ENCODE measurements around the gene PCOLCE2. TPM values are rescaled to one million over a fixed set of nuclear protein-coding genes. Genes with fewer than 3 reads are reported as not detected.
"Not testable (repeated sequence)": the region's sequence is repeated elsewhere in the genome, so short reads cannot be mapped to it uniquely, and the experiment has no call there.

Gene PCOLCE2
- total RNA-seq, 1 donor from 2014 or later, result 58.2 TPM

- DNase-seq, result no peak
- intact Hi-C loops (cut with micrococcal nuclease), result no loop called here
- ATAC-seq, result no peak
These were observed 12.5 kb downstream of the PCOLCE2 start for GRCh38 chr3:142876417-142876816.

DNA sequence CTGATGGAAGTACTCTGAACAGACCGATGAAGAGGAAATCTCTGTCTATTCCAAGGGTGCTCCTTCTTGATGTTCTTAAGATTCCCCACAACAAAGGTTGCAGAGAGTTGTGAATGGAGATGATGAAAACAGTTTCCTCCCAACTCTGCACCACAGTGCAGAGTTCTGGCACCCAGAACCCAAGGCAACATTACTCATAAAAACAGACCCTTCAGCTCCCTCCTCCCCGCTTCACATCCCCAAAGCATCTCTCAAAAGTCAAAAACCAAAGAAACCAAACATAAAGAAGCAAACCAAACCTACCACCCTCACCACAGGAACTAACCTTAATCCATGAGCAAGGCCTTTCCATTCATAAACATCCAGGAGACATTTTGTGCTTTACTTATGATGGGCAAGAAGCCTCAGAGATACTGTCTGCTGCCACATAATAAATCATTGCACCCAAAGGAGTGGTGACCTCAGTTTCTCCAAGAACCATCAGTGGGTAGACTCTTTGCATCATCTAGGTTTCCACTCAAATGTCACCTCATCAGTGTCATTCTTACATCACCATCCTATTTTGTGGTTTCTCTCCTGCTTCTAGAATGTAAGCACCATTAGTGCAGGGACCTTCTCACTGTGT is 13.2 kb downstream of the PCOLCE2 start:
- no peak for DNase-seq
- intact Hi-C loops (cut with micrococcal nuclease), result no loop called here
- ATAC-seq, result no peak

DNA sequence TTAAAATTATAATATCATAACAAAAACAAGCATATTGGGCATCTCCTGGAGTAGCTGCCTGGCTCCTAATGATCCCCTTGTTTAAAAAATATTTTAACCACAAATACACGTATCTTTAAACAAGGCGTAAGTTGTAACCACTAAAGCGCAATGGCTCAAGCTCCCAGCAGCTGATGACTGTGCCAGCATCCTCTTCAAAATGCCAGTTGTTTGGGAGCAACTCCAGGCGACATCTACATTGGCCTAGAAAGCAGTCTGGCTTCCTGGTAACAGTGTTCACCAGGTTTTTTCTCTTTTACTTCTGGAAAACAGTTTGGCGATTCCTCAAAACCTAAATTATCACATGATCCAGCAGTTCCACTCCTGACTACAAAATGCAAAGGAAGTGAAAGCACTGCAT is 13.8 kb downstream of the PCOLCE2 start:
- intact Hi-C loops (cut with micrococcal nuclease), result no loop called here
- ATAC-seq (peak; percentile 78), DNase-seq (no peak)

DNA sequence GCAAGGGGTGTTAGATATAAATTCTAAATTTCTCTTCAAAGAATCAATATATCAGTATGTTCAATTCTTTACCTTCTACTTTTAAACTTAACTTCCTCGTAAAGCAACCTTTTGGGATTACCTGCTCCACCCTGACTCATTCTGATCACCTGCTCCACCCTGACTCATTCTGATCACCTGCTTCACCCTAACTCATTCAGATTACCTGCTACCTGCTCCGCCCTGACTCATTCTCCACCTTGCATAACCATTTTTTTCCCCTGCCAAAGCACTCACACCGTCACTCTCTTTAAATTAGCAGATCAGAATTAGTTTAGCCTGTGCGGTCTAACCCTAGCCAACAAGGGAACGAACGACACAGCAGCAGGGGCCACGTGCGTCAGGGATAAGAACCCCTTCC is 20.5 kb downstream of the PCOLCE2 start:
- intact Hi-C loops (cut with micrococcal nuclease); ATAC-seq; DNase-seq: not testable (repeated sequence)

DNA sequence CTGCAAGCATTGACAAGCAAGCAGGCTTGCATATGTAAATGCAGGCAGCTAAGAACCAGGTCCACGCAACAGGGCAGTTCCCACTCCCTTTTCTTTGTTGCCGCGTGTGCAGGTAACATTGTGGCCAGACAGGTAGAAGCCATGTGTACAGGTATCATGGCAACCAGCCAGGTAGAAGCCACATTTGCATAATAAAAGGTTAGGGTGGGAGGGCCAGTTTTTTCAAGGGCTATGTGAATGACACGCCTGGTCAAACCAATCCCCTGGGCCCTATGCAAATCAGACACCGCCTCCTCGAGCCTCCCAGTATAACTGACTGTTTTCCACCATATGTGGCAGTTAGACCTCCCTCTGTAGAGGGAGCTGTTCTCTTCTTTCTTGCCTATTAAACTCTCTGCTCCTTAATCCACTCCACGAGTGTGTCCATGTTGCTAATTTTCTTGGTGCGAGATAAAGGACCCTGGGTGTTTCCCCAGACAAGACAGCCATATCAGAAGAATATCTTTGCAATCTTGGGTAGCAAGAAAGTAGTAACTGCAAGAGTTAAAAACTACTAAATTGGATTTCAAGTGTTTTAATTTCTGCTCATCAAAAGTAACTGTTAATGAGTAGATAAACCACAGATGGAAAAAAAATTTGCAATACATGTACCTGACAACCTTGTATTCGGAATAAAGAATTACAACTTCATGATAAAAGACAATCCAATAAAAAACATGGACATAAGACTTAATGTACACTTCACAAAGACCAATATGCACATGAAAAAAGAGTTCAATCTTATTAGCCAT is 21.8 kb downstream of the PCOLCE2 start:
- no peak for ATAC-seq
- no peak for DNase-seq
- intact Hi-C loops (cut with micrococcal nuclease), result no loop called here

GRCh38 chr3:142863930-142864920 is 24.7 kb downstream of the PCOLCE2 start:
- DNase-seq (no peak), ATAC-seq (no peak)
- intact Hi-C loops (cut with micrococcal nuclease), result no loop called here

DNA sequence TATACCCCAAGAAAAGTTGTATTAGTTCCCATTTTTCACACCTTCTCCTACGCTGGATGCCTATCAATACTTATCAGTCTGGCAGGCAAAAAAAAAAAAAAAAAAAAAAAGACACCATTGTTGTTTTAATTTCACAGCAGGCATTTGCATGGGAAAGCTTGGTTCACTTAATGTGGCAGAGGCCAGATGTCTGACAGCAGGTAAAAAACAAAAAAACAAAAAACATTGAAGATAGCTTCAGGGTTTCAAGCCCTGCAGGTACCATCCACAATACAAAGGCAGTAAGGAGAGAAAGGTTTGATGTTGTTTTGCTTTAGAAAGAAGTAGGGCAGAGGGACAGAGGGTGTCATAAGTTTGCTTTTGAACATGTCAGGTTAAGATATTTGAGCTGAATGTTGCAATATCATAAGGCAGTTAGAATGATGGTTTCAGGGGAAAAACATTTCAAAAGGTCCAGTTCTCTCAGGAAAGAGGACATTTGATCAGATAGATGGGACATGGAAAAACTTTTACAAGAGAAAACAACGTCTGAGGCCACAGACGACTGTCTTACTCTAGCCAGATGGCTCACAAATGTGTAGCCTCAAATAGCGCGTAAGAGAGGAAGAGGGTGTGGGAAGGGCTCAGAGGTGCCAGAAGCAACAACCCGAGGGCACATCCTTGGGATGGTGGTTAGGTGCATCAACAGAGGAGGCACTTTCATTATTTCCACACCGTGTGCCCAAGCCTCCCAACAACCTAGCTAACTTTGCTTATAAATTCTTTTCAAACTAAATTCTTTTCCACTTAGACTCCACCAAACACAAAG is 25.7 kb downstream of the PCOLCE2 start:
- peak; percentile 73 for ATAC-seq
- intact Hi-C loops (cut with micrococcal nuclease), result no loop called here
- DNase-seq, result no peak

DNA sequence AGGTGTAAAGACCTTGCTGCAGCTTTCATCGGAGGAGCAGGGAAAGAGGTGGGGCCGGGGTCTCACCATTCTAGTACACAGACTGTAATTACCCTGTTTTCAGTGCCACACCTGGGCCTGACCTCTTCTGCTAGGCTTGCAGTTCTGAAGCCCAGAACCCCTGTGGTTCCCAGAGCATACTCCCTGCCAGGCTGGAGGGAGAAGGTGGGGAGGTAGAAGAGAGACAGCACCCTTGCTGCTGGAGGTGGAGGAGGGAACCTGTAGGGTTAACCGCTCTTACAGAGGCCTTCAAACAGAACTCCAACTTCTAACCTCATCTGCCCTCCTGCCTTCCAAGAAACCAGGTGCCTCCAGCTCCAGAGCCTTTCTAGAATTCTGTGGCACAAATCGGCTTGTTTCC is 27.0 kb downstream of the PCOLCE2 start:
- no peak for ATAC-seq

DNA sequence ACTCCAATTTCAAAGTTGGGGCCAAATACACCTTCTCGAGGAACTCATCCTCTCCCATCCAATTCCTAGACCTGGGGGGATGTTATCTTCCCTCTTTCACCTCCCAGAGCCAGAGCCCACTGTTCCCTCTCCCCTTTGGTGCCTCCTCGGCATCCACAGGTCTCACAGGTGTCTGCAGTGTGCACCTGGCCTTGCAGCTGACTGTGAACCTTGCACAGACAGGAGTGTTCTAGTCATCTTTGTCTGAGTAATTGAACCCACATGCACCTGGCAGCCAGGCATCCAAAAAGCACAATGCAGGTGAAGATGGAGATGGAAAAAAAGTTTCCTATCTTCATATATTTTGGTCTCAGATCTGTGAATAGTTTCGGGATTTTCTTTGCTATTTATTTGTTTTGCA is 30.8 kb downstream of the PCOLCE2 start:
- no peak for DNase-seq
- ATAC-seq, result no peak
- intact Hi-C loops (cut with micrococcal nuclease), result no loop called here

More for the DNA sequence above, 27.0 kb downstream of the PCOLCE2 start:
- no peak for DNase-seq
- intact Hi-C loops (cut with micrococcal nuclease), result no loop called here

GRCh38 chr3:142857056-142857455 is 31.8 kb downstream of the PCOLCE2 start:
- intact Hi-C loops (cut with micrococcal nuclease), result no loop called here
- DNase-seq (peak; percentile 78), ATAC-seq (peak; percentile 98)

- intact Hi-C loops (cut with micrococcal nuclease), result no loop called here
- peak; percentile 83 for DNase-seq
- ATAC-seq, result peak; percentile 63
These were observed 35.4 kb downstream of the PCOLCE2 start for GRCh38 chr3:142853270-142854168.

GRCh38 chr3:142852009-142852408 is 36.9 kb downstream of the PCOLCE2 start:
- DNase-seq (no peak), ATAC-seq (no peak)
- intact Hi-C loops (cut with micrococcal nuclease), result no loop called here

DNA sequence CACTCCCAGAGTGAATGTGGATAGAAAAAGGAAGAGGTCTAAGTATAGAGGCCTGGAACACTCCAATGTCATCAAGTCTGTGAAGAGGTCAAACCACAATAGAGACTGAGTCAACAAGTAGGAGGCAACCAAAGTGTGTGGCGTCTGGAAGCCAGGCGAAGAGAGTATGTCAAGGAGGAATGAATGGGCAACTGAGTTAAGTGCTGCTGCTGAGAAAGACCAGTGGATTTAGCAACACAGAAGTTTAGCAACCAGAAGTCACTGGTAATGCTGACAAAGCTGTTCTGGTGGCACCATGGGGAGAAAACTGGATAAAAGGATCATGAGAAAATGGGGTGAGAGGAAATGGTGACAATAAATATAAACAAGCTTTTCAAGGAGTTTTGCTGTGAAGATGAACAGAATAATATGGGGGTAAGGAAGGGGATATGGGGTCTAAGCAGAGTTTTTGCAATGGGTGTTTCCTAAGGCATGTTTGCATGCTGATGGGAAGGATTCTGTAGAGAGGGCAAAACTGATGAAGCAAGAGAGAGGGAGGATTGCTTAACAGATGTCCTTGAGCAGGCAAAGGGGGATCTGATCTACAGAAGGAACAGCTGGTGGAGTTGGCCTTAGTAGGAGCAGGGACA is 38.4 kb downstream of the PCOLCE2 start:
- ATAC-seq, result peak; percentile 77
- intact Hi-C loops (cut with micrococcal nuclease), result no loop called here
- no peak for DNase-seq

DNA sequence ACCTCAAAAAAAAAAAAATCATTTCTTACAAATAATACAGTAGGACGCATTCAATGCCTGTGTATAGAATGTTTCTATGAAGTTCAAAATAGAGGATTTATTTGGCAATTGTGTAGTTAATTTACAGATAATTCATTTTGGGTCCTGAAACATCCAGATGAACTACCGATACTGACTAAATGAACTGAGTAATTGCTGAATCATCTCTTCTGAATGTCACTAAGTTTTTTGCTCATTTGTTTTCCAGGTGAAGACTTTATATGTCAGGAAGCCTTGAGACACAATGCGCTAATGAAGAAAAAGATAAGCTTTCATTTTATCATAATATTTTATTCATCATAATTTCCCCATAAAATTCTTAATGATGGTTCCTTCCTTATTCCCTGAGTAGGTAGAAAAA is 39.7 kb downstream of the PCOLCE2 start:
- intact Hi-C loops (cut with micrococcal nuclease), result no loop called here
- ATAC-seq (no peak), DNase-seq (no peak)

DNA sequence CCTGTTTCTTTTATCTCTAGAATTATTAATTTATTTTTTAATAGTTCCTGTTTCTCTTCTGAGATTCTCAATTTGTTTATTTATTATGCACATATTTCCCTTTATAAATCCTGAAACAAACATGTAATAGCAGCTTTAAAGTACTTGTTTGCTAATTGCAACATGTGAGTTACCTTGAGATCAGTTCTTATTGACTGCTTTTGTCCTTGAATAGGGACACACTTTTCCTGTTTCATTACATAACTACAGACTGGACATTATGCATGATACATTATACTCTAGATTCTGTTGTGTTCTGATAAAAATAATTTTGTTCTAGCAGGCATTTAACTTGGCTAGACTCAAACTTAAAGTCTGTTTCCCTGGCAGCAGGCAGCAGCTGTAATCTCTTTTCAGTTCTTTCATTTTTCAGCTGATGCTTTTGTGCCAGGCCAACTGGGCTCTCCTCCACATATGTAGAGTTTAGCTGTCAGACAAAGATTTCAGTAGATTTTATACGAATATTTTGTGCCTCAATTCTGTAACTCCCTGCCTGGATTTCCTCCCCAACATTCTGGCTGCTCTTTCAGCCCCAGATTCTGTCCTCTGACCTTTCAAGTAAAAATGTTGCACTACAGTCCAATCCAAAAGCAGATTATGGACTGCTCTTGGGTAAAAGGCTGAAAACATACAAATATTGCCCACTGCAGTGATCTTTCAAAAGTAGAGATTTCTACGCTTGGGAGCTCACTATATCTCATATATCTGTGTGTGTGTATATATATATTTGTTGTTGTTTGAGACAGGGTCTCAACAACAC is 41.9 kb downstream of the PCOLCE2 start:
- ATAC-seq (peak; percentile 51), DNase-seq (no peak)
- intact Hi-C loops (cut with micrococcal nuclease), result no loop called here

DNA sequence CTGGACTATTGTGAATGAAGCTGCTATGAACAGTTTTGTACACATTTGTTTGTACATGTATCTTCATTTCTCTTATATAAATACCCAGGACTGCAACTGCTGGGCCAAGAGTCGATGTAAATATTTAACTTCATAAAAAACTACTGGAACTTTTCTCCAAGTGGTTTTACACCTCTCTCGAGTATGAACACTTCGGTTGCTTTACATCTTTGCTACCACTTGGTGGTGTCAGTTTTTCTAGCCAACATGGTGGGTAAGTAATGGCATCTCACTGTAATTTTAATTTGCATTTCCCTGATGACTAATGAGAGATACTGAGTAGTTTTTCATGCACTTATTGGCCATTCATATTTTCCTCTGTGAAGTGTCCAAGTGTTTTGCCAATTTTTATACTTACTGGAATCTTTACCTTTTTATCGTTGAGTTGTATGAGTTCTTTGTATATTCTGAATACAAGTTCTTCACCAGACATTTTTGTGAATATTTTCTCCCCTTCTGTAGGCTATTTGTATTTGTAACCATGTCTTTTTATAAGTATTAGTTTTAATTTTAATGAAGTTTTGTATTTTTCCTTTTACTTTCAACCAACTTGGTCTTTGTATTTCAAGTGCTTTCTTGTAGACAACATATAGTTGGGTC is 44.4 kb downstream of the PCOLCE2 start:
- intact Hi-C loops (cut with micrococcal nuclease), result no loop called here
- ATAC-seq (no peak), DNase-seq (no peak)
